K562 (cell line): ENCODE results near the gene TUT1. TPM values are rescaled to one million over a fixed set of nuclear protein-coding genes. Genes with fewer than 3 reads are reported as not detected.
"Not testable (repeated sequence)": the region's sequence is repeated elsewhere in the genome, so short reads cannot be mapped to it uniquely, and the experiment has no call there.

Source experiments
- ATAC-seq: fragments of 200-7000 bp; cut with Tn5 transposase; 3 replicates; pipeline ENCODE4 v1.9.1; 2020; ENCODE audit warnings: moderate library complexity
- BruUV-seq: library from RNA; stranded (reverse); fragments of 400-500 nt; replicated peaks from 2 replicates; lab custom pipeline; 2021; lab: Mats Ljungman, UMichigan
- CTCF ChIA-PET: fragments of 300-600 bp; formaldehyde crosslinking; extraction: SDS; loops from one replicate; lab custom pipeline; 2021; ENCODE audit warnings: low intra/inter-chr PET ratio; lab: Yijun Ruan, JAX
- POLR2A ChIA-PET: fragments of 300-600, 350-650 bp; sonication (Branson Sonifier 250); formaldehyde crosslinking; extraction: SDS; loops from one replicate; lab custom pipeline; 2021; ENCODE audit warnings: antibody characterized with exemption, inconsistent platforms; lab: Yijun Ruan, JAX
- DNase-seq, 4 experiments: peaks; one replicate each; pipeline versions ENCODE4 v3.0.0 to v3.0.0-alpha.2; 2011 to 2018; ENCODE audit warnings: low spot score in 3 of 4, mixed read lengths in 3 of 4; ENCODE audit errors: extremely low read depth in 1 of 4
- FAIRE-seq: peaks from 2 replicates; lab custom pipeline; 2011; peaks lifted over from hg19 to GRCh38; lab: Jason Lieb, UNC
- H2AFZ ChIP-seq: 2 replicates; pipeline ENCODE4 v1.6.0; 2011; ENCODE audit warnings: low read depth, low read length, control low read depth, inconsistent platforms
- H3K27ac ChIP-seq: fragments of 200-600 bp; 3 replicates; pipeline ENCODE4 v1.8.0; 2011; ENCODE audit warnings: low read depth, mild to moderate bottlenecking, control low read depth, inconsistent platforms, low read length, moderate library complexity, mixed read lengths; ENCODE audit errors: extremely low read depth
- H3K27me3 ChIP-seq, 2 experiments: fragments of 300-600 bp in 1 of 2; 2 replicates in 1 of 2; 3 replicates in 1 of 2; pipeline versions ENCODE4 v1.6.0 to v1.8.0; 2011; ENCODE audit warnings: inconsistent platforms in 2 of 2, low read length in 2 of 2, mild to moderate bottlenecking in 1 of 2, mixed read lengths in 1 of 2, moderate library complexity in 1 of 2; ENCODE audit not compliant: control insufficient read depth in 2 of 2, insufficient read depth in 2 of 2
- H3K36me3 ChIP-seq: fragments of 300-600 bp; 3 replicates; pipeline ENCODE4 v1.8.0; 2011; ENCODE audit warnings: mild to moderate bottlenecking, low read length, inconsistent platforms; ENCODE audit not compliant: control insufficient read depth, insufficient read depth
- H3K4me1 ChIP-seq, 2 experiments: fragments of 200-600 bp in 1 of 2; replicated peaks in 1 of 2; 2 replicates in 1 of 2; 3 replicates in 1 of 2; pipeline versions ENCODE4 v1.5.1 to v1.8.0; 2011; ENCODE audit warnings: inconsistent platforms in 2 of 2, low read length in 2 of 2, mild to moderate bottlenecking in 1 of 2, mixed read lengths in 1 of 2, moderate library complexity in 1 of 2; ENCODE audit not compliant: control insufficient read depth in 2 of 2, insufficient read depth in 2 of 2
- H3K4me2 ChIP-seq: 2 replicates; pipeline ENCODE4 v1.6.1; 2011; ENCODE audit warnings: low read length, control low read depth, inconsistent platforms, mixed read lengths; ENCODE audit not compliant: insufficient read depth
- H3K4me3 ChIP-seq: fragments of 200-600 bp; sonication (generic), shearing (Covaris generic); 2 replicates; pipeline ENCODE4 v1.5.1; 2016; ENCODE audit warnings: control low read depth, inconsistent platforms
- H3K79me2 ChIP-seq: fragments of 200-600 bp; 3 replicates; pipeline ENCODE4 v1.8.0; 2011; ENCODE audit warnings: low read length, inconsistent platforms; ENCODE audit not compliant: control insufficient read depth, insufficient read depth
- H3K9ac ChIP-seq, 2 experiments: 2 replicates each; pipeline versions ENCODE4 v1.6.0 to v1.6.1; 2011; ENCODE audit warnings: low read depth in 2 of 2, low read length in 2 of 2, control low read depth in 1 of 2, inconsistent platforms in 1 of 2, mild to moderate bottlenecking in 1 of 2, mixed read lengths in 1 of 2; ENCODE audit not compliant: insufficient read depth in 1 of 2
- H3K9me1 ChIP-seq: one replicate; pipeline ENCODE4 v1.6.0; 2011; ENCODE audit warnings: inconsistent platforms, mild to moderate bottlenecking, low read length, moderate library complexity; ENCODE audit not compliant: control insufficient read depth, insufficient read depth
- H3K9me3 ChIP-seq: replicated peaks from 2 replicates; pipeline ENCODE4 v1.5.1; 2011; ENCODE audit warnings: low read depth, low read length, inconsistent platforms; ENCODE audit not compliant: control insufficient read depth, insufficient read depth
- H4K20me1 ChIP-seq: replicated peaks from 2 replicates; pipeline ENCODE4 v1.6.1; 2011; ENCODE audit warnings: low read length, inconsistent platforms, mixed read lengths; ENCODE audit not compliant: control insufficient read depth, insufficient read depth
- HOXB6 ChIP-seq: fragments of 250-450 bp; sonication (Bioruptor Pico); IDR thresholded peaks from 2 replicates; pipeline ENCODE4 v1.5.1; 2022; ENCODE audit warnings: mild to moderate bottlenecking, borderline replicate concordance
- ZNF407 ChIP-seq: fragments of 450-650 bp; IDR thresholded peaks from 2 replicates; pipeline ENCODE4 v1.6.1; 2016; ENCODE audit warnings: low read depth
- WGBS: fragments of 100-300 bp; shearing (Covaris generic); methylation state at CpG from one replicate; pipeline ENCODE4 v1.1.6; 2016; ENCODE audit warnings: low coverage, mixed read lengths; ENCODE audit not compliant: insufficient coverage; ENCODE audit errors: missing lambda C conversion rate; 5-methylcytosine and 5-hydroxymethylcytosine counted together
- in situ Hi-C: fragments of 300-500 bp; cut with MboI; formaldehyde crosslinking; loops from 4 replicates; pipeline ENCODE4 v1.15.0; 2018; ENCODE audit warnings: inconsistent platforms, mixed read lengths
- intact Hi-C: fragments of 100-400 bp; cut with micrococcal nuclease; formaldehyde crosslinking; loops from 2 replicates; pipeline ENCODE4 v1.14.2; 2022
- polyA plus RNA-seq, 8 experiments: library from polyadenylated mRNA; depleted of rRNA in 4 of 8; stranded (reverse) in 5 of 8; unstranded in 3 of 8; fragments of >200 nt; fragmentation: Nextera tagmentation in 2 of 8; fragmentation: Illumina TruSeq in 1 of 8; extraction: Ambion mirVana in 2 of 8; extraction: Trizol in 1 of 8; gene quantifications; 2 replicates each; pipeline versions ENCODE4 v1.2.1 to v1.2.3, GENCODE V29; 2011 to 2014; ENCODE audit warnings: inconsistent platforms in 1 of 8, missing spikeins in 1 of 8
- total RNA-seq, 7 experiments: library from RNA; depleted of rRNA in 6 of 7; stranded (reverse); fragments of >200 nt in 6 of 7; fragmentation: Illumina TruSeq in 2 of 7; extraction: Trizol in 2 of 7; gene quantifications; 2 replicates each; pipeline versions ENCODE4 v1.2.1 to v1.2.3, GENCODE V29; 2011 to 2021; ENCODE audit warnings: low replicate concordance in 1 of 7

Gene TUT1
- total and polyA plus RNA-seq, 9 of the 15 experiments (the other 6 are each of a cell fraction or from before 2014, with no cell fraction given), result 0.66 to 44.3 (median 15.7) TPM

DNA sequence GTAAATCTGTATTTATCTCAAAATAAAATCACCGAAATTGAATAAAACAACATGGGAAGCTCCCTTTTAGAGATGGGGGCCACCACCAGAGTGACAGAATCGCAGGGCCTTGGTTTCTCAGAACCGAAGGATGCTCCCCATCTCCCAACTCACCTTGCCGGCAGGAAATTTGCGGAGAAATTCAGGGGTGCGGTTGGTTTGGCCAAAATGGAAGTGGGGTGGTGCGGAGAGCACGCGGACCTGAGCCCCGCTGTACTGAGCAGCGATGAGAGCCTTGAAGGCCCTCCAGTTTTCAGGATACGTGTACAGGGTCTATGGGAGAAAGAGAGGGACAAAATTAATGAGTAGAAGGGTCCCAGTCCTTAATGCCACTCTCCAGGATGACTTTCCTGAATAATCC, 18.9 kb downstream of the TUT1 start (continued):
- TF ChIP-seq ZNF407 (peak; percentile 42; the same call in 1 of the 2 replicates), HOXB6 (CRISPR knock-in tag) (no peak)
- TF ChIP-seq, all 486 proteins: peak for 4

- POLR2A ChIA-PET, FAIRE-seq: not testable (repeated sequence)
- peaks cover 85% of the 10 kb centered on the region for H3K36me3 ChIP-seq
Observed at GRCh38 chr11:62571493-62571892, 19.8 kb downstream of the TUT1 start.

GRCh38 chr11:62570903-62571302, 20.4 kb downstream of the TUT1 start:
- H3K4me3 ChIP-seq, DNase-seq, FAIRE-seq, CTCF ChIA-PET, H4K20me1 ChIP-seq, ATAC-seq, H3K27ac ChIP-seq, H3K9me3 ChIP-seq, in situ Hi-C loops, H2AFZ ChIP-seq, H3K9me1 ChIP-seq, BruUV-seq, intact Hi-C loops, H3K27me3 ChIP-seq: not testable (repeated sequence)
- H3K9ac ChIP-seq, result 0 out of 4 replicates have a peak overlapping the region, but pooled peaks of 1 of the 2 experiments have one; percentile 27
- peak overlapping the region; percentile 96 for H3K4me2 ChIP-seq
- peaks cover 22 to 35% of the 10 kb centered on the region in 2 experiments; a peak in 4 of 5 replicates for H3K4me1 ChIP-seq
- POLR2A ChIA-PET, result interaction anchor here (1.9 to 2.3 kb wide), 2 partner anchors 21 to 94 kb away, joined by 7 to 8 read pairs; partner anchors contain the start of genes C11orf98, CSKMT and TUT1
- peaks cover 85% of the 10 kb centered on the region for H3K36me3 ChIP-seq
- H3K79me2 ChIP-seq, result peaks cover 89% of the 10 kb centered on the region
- WGBS, result 87% methylated on average over 5 of the region's 5 CpGs

More at GRCh38 chr11:62571493-62571892, 19.8 kb downstream of the TUT1 start:
- H3K4me3 ChIP-seq, result peak overlapping the region; percentile 96; the same call in 1 of the 2 replicates
- CTCF ChIA-PET, DNase-seq, H3K27me3 ChIP-seq, H2AFZ ChIP-seq, ATAC-seq, intact Hi-C loops, BruUV-seq, in situ Hi-C loops, H3K9me1 ChIP-seq, H3K9me3 ChIP-seq, H4K20me1 ChIP-seq: not testable (repeated sequence)
- 82% methylated on average over 5 of the region's 5 CpGs for WGBS
- H3K4me1 ChIP-seq, result peaks cover 22 to 37% of the 10 kb centered on the region in 2 experiments; a peak in 4 of 5 replicates
- peak overlapping the region; percentile 96 for H3K4me2 ChIP-seq
- peak overlapping the region; percentile 27 to 95; a peak in 3 of 4 replicates for H3K9ac ChIP-seq
- peak overlapping the region; percentile 88 for H3K27ac ChIP-seq
- peaks cover 83% of the 10 kb centered on the region for H3K79me2 ChIP-seq
